HFFc6 (cell line): Measurements from ENCODE around the gene LMCD1. TPM values are rescaled to one million over a fixed set of nuclear protein-coding genes. Genes with fewer than 3 reads are reported as not detected.

ENCODE experiments used
- DNase-seq: peaks from one replicate; pipeline ENCODE4 v3.0.0-alpha.2; 2018
- H3K27ac Mint-ChIP-seq: 2 replicates; pipeline ENCODE4 v1.8.0; 2020; ENCODE audit warnings: mild to moderate bottlenecking, mixed read lengths
- H3K27me3 Mint-ChIP-seq: 2 replicates; pipeline ENCODE4 v1.8.0; 2021; ENCODE audit warnings: mild to moderate bottlenecking, moderate library complexity, mixed read lengths; ENCODE audit not compliant: insufficient read depth
- H3K36me3 Mint-ChIP-seq: 2 replicates; pipeline ENCODE4 v1.8.0; 2021; ENCODE audit warnings: low read depth, mixed read lengths
- H3K4me1 Mint-ChIP-seq: 2 replicates; pipeline ENCODE4 v1.8.0; 2020; ENCODE audit warnings: low read depth, mixed read lengths
- H3K4me3 Mint-ChIP-seq: 2 replicates; pipeline ENCODE4 v1.8.0; 2020; ENCODE audit warnings: mild to moderate bottlenecking, moderate library complexity, mixed read lengths
- H3K9me3 Mint-ChIP-seq: 2 replicates; pipeline ENCODE4 v1.8.0; 2020; ENCODE audit warnings: mild to moderate bottlenecking, mixed read lengths
- CTCF ChIP-seq: fragments of 200-600 bp; sonication (generic); IDR thresholded peaks from 2 replicates; pipeline ENCODE4 v1.5.0; 2021; ENCODE audit warnings: antibody characterized with exemption, mild to moderate bottlenecking
- long read RNA-seq: library from polyadenylated mRNA; unstranded; transcript quantifications from one replicate; pipeline ENCODE4 v2.0.0, GENCODE V29; 2019
- total RNA-seq, 6 experiments: library from RNA; stranded (reverse); fragmentation: NEBNext Ultra II Directional; extraction: Animal tissue kit (Norgen Biotek cat#: 25700); gene quantifications; 2 replicates in 1 of 6; 3 replicates in 5 of 6; pipeline ENCODE4 v1.2.3, GENCODE V29; 2021

LMCD1 gene
- total RNA-seq = 10 to 100 TPM; 20.1 to 50.6 (median 23.3) TPM
- long read RNA-seq, full-length matches to known transcripts = 64 of 73 reads
- long read RNA-seq, partial matches to known transcripts = 7 of 73 reads
- long read RNA-seq, other reads (novel, unspliced or antisense) = 2 of 73 reads

- H3K27ac Mint-ChIP-seq = peak within 1 kb of the TSS; percentile 89
- H3K36me3 Mint-ChIP-seq = peaks cover 4% of the 10 kb centered on the region; the same call in 1 of the 2 replicates
- peak; percentile 95 for DNase-seq
- no peaks in the 10 kb centered on the region for H3K9me3 Mint-ChIP-seq
- H3K27me3 Mint-ChIP-seq = no peaks in the 10 kb centered on the region; the same call in 1 of the 2 replicates
- H3K4me3 Mint-ChIP-seq = peak within 1 kb of the TSS; percentile 92
- peaks cover 72% of the 10 kb centered on the region for H3K4me1 Mint-ChIP-seq
- TF ChIP-seq CTCF = peak; percentile 33; the same call in 1 of the 2 replicates
These were observed at the start of gene LMCD1 for GRCh38 chr3:8501371-8502131. LMCD1 (plus strand) TSS chr3:8501823; CDS start chr3:8501939, 116 bp downstream.

- H3K27ac Mint-ChIP-seq = peak overlapping the region; percentile 61
- no peak for DNase-seq
- TF ChIP-seq CTCF = no peak
- H3K4me3 Mint-ChIP-seq = no peak overlapping the region; the same call in 1 of the 2 replicates
- H3K36me3 Mint-ChIP-seq = no peaks in the 10 kb centered on the region
- H3K4me1 Mint-ChIP-seq = peaks cover 58% of the 10 kb centered on the region
- H3K9me3 Mint-ChIP-seq = no peaks in the 10 kb centered on the region
- 0 out of 2 replicates have a peak, but pooled peaks cover 1% of the 10 kb centered on the region for H3K27me3 Mint-ChIP-seq
These were observed 49.5 kb upstream of the LMCD1 start for GRCh38 chr3:8452112-8452511.

- Mint-ChIP-seq H3K36me3 (no peaks in the 10 kb centered on the region), H3K4me3 (no peak overlapping the region), H3K9me3 (no peaks in the 10 kb centered on the region), H3K27ac (no peak overlapping the region), H3K27me3 (0 out of 2 replicates have a peak, but pooled peaks cover 1% of the 10 kb centered on the region), H3K4me1 (peaks cover 69% of the 10 kb centered on the region)
- TF ChIP-seq CTCF = no peak
- no peak for DNase-seq
These were observed 48.5 kb upstream of the LMCD1 start for GRCh38 chr3:8453153-8453552.

- Mint-ChIP-seq H3K27me3 (0 out of 2 replicates have a peak, but pooled peaks cover 1% of the 10 kb centered on the region), H3K4me1 (peaks cover 77% of the 10 kb centered on the region), H3K4me3 (no peak overlapping the region), H3K27ac (peak overlapping the region; percentile 58; the same call in 1 of the 2 replicates), H3K36me3 (no peaks in the 10 kb centered on the region), H3K9me3 (no peaks in the 10 kb centered on the region)
- TF ChIP-seq CTCF = no peak
- DNase-seq = no peak
These were observed 45.9 kb upstream of the LMCD1 start for GRCh38 chr3:8455526-8456411.

GRCh38 chr3:8456412-8456811 is 45.2 kb upstream of the LMCD1 start:
- no peaks in the 10 kb centered on the region for H3K36me3 Mint-ChIP-seq
- no peaks in the 10 kb centered on the region for H3K9me3 Mint-ChIP-seq
- H3K4me3 Mint-ChIP-seq = no peak overlapping the region
- 0 out of 2 replicates have a peak, but pooled peaks cover 1% of the 10 kb centered on the region for H3K27me3 Mint-ChIP-seq
- no peak for DNase-seq
- peaks cover 77% of the 10 kb centered on the region for H3K4me1 Mint-ChIP-seq
- peak overlapping the region; percentile 58; the same call in 1 of the 2 replicates for H3K27ac Mint-ChIP-seq
- TF ChIP-seq CTCF = no peak
